Neural progenitor cell (in vitro differentiated cells): ENCODE data around the gene ZPR1. TPM values are rescaled to one million over a fixed set of nuclear protein-coding genes. Genes with fewer than 3 reads are reported as not detected.

Source experiments
- DNase-seq: peaks from one replicate; pipeline ENCODE4 v3.0.0-alpha.2; 2016; ENCODE audit warnings: low spot score
- H2AFZ ChIP-seq: fragments of 200-600 bp; sonication (generic); replicated peaks from 2 replicates; pipeline ENCODE4 v1.6.1; 2016; ENCODE audit warnings: antibody characterized with exemption
- H3F3A ChIP-seq: fragments of 200-600 bp; sonication (generic); 2 replicates; pipeline ENCODE4 v1.6.1; 2016; ENCODE audit warnings: antibody characterized with exemption, low read depth
- H3K27ac ChIP-seq: fragments of 200-600 bp; sonication (generic); 2 replicates; pipeline ENCODE4 v1.5.1; 2016; ENCODE audit warnings: mild to moderate bottlenecking
- H3K27me3 ChIP-seq: fragments of 200-600 bp; sonication (generic); 2 replicates; pipeline ENCODE4 v1.6.1; 2016; ENCODE audit warnings: mild to moderate bottlenecking, moderate library complexity
- H3K36me3 ChIP-seq: fragments of 200-600 bp; sonication (generic); 2 replicates; pipeline ENCODE4 v1.5.1; 2016
- H3K4me1 ChIP-seq: fragments of 200-600 bp; sonication (generic); 2 replicates; pipeline ENCODE4 v1.6.1; 2016; ENCODE audit warnings: mixed run types
- H3K4me2 ChIP-seq: fragments of 200-600 bp; sonication (generic); 2 replicates; pipeline ENCODE4 v1.6.1; 2016
- H3K4me3 ChIP-seq: fragments of 200-600 bp; sonication (generic); 2 replicates; pipeline ENCODE4 v1.5.1; 2016
- H3K79me2 ChIP-seq: fragments of 200-600 bp; sonication (generic); 2 replicates; pipeline ENCODE4 v1.6.1; 2016; ENCODE audit warnings: low read depth
- H3K9ac ChIP-seq: fragments of 200-600 bp; sonication (generic); 2 replicates; pipeline ENCODE4 v1.6.1; 2016
- H3K9me3 ChIP-seq: fragments of 200-600 bp; sonication (generic); 2 replicates; pipeline ENCODE4 v1.5.1; 2016; ENCODE audit warnings: low read depth
- H4K20me1 ChIP-seq: fragments of 200-600 bp; sonication (generic); 2 replicates; pipeline ENCODE4 v1.6.1; 2016; ENCODE audit warnings: low read depth
- H3K27ac Mint-ChIP-seq: 3 replicates; pipeline ENCODE4 v1.8.0; 2021; ENCODE audit warnings: mixed read lengths
- H3K27me3 Mint-ChIP-seq: 2 replicates; pipeline ENCODE4 v1.8.0; 2022; ENCODE audit warnings: low read depth, mild to moderate bottlenecking, inconsistent platforms, moderate library complexity, mixed read lengths; ENCODE audit not compliant: insufficient read depth
- H3K36me3 Mint-ChIP-seq: 3 replicates; pipeline ENCODE4 v1.8.0; 2021; ENCODE audit warnings: mixed read lengths
- H3K4me1 Mint-ChIP-seq: 3 replicates; pipeline ENCODE4 v1.8.0; 2021; ENCODE audit warnings: mixed read lengths
- H3K4me3 Mint-ChIP-seq: 3 replicates; pipeline ENCODE4 v1.8.0; 2021; ENCODE audit warnings: mild to moderate bottlenecking, moderate library complexity, mixed read lengths
- H3K9me3 Mint-ChIP-seq: 3 replicates; pipeline ENCODE4 v1.8.0; 2020; ENCODE audit warnings: mixed read lengths
- CTCF ChIP-seq: fragments of 200-600 bp; sonication (generic); IDR thresholded peaks from 2 replicates; pipeline ENCODE4 v1.5.1; 2017; ENCODE audit warnings: antibody characterized with exemption, mild to moderate bottlenecking
- EZH2 ChIP-seq: fragments of 200-600 bp; sonication (generic); IDR thresholded peaks from 2 replicates; pipeline ENCODE4 v1.6.1; 2017; ENCODE audit warnings: antibody characterized with exemption, mild to moderate bottlenecking, moderate library complexity
- EZH2phosphoT487 ChIP-seq: fragments of 200-600 bp; sonication (generic); IDR thresholded peaks from 2 replicates; pipeline ENCODE4 v1.6.1; 2017; ENCODE audit warnings: antibody characterized with exemption
- total RNA-seq: library from RNA; depleted of rRNA; stranded (reverse); fragments of >200 nt; gene quantifications from 2 replicates; pipeline ENCODE4 v1.2.3, GENCODE V29; 2015; ENCODE audit warnings: low replicate concordance

The ZPR1 gene
- total RNA-seq, 1 donor from 2014 or later: 38.5 TPM

- H3K4me3 ChIP-seq: no peak overlapping the region
- H3K36me3 ChIP-seq: no peaks in the 10 kb centered on the region
- no peaks in the 10 kb centered on the region for H3K9me3 ChIP-seq
- Mint-ChIP-seq H3K27ac (no peak overlapping the region), H3K4me1 (peaks cover 19% of the 10 kb centered on the region), H3K4me3 (no peak overlapping the region), H3K9me3 (no peaks in the 10 kb centered on the region), H3K36me3 (peaks cover 6% of the 10 kb centered on the region), H3K27me3 (peaks cover 2% of the 10 kb centered on the region)
- no peaks in the 10 kb centered on the region for H3K79me2 ChIP-seq
- peaks cover 7% of the 10 kb centered on the region for H4K20me1 ChIP-seq
- H3K4me2 ChIP-seq: no peak overlapping the region
- H3K4me1 ChIP-seq: no peaks in the 10 kb centered on the region
- DNase-seq: no peak
- TF ChIP-seq EZH2phosphoT487: no peak
- no peak for TF ChIP-seq CTCF
- no peak for TF ChIP-seq EZH2
- H3K27me3 ChIP-seq: no peaks in the 10 kb centered on the region
- no peak overlapping the region for H3K9ac ChIP-seq
- H3K27ac ChIP-seq: no peak overlapping the region
- H3F3A ChIP-seq: peaks cover 23% of the 10 kb centered on the region
- no peak overlapping the region for H2AFZ ChIP-seq
These were observed 45.7 kb downstream of the ZPR1 start for GRCh38 chr11:116742104-116742503.

- Histone ChIP-seq H3K4me1 (no peaks in the 10 kb centered on the region), H3K27me3 (no peaks in the 10 kb centered on the region), H3F3A (peaks cover 23% of the 10 kb centered on the region), H3K27ac (no peak overlapping the region), H2AFZ (no peak overlapping the region), H4K20me1 (peaks cover 7% of the 10 kb centered on the region), H3K9ac (no peak overlapping the region), H3K4me2 (no peak overlapping the region), H3K36me3 (no peaks in the 10 kb centered on the region), H3K79me2 (no peaks in the 10 kb centered on the region), H3K9me3 (no peaks in the 10 kb centered on the region), H3K4me3 (no peak overlapping the region)
- Mint-ChIP-seq H3K36me3 (peaks cover 4% of the 10 kb centered on the region), H3K9me3 (no peaks in the 10 kb centered on the region), H3K27me3 (peaks cover 2% of the 10 kb centered on the region), H3K4me3 (no peak overlapping the region), H3K4me1 (peaks cover 19% of the 10 kb centered on the region), H3K27ac (no peak overlapping the region)
- no peak for TF ChIP-seq EZH2phosphoT487
- no peak for TF ChIP-seq EZH2
- no peak for TF ChIP-seq CTCF
- DNase-seq: no peak
These were observed 47.1 kb downstream of the ZPR1 start for GRCh38 chr11:116740741-116741140.

GRCh38 chr11:116738975-116739374 lies 48.8 kb downstream of the ZPR1 start:
- H3K4me1 ChIP-seq: peaks cover 5% of the 10 kb centered on the region
- Mint-ChIP-seq H3K4me1 (peaks cover 21% of the 10 kb centered on the region), H3K27ac (no peak overlapping the region), H3K36me3 (peaks cover 4% of the 10 kb centered on the region), H3K27me3 (peaks cover 2% of the 10 kb centered on the region), H3K4me3 (no peak overlapping the region), H3K9me3 (no peaks in the 10 kb centered on the region)
- no peak overlapping the region for H3K4me3 ChIP-seq
- DNase-seq: no peak
- no peak overlapping the region for H3K9ac ChIP-seq
- TF ChIP-seq EZH2: no peak
- TF ChIP-seq CTCF: no peak
- no peak for TF ChIP-seq EZH2phosphoT487
- no peak overlapping the region for H3K4me2 ChIP-seq
- no peaks in the 10 kb centered on the region for H3K27me3 ChIP-seq
- H3K27ac ChIP-seq: no peak overlapping the region
- H3F3A ChIP-seq: peaks cover 17% of the 10 kb centered on the region
- H3K79me2 ChIP-seq: no peaks in the 10 kb centered on the region
- H3K9me3 ChIP-seq: no peaks in the 10 kb centered on the region
- no peaks in the 10 kb centered on the region for H3K36me3 ChIP-seq
- H4K20me1 ChIP-seq: peaks cover 7% of the 10 kb centered on the region
- H2AFZ ChIP-seq: no peak overlapping the region
